AG09309 (cell line): ENCODE results near the gene UCK1.

Experiments used
- DNase-seq: peaks from one replicate; pipeline ENCODE4 v3.0.0-alpha.2; 2010; ENCODE audit warnings: low read depth
- H3K4me3 ChIP-seq: 2 replicates; pipeline ENCODE4 v1.5.1; 2011; ENCODE audit warnings: mild to moderate bottlenecking, low read depth, low read length, moderate library complexity; ENCODE audit not compliant: control insufficient read depth
- CTCF ChIP-seq: IDR thresholded peaks from 2 replicates; pipeline ENCODE4 v1.5.1; 2011; ENCODE audit warnings: mild to moderate bottlenecking, low read depth, low read length, inconsistent platforms; ENCODE audit not compliant: insufficient read depth, control insufficient read depth; ENCODE audit errors: missing control alignments

The UCK1 gene

GRCh38 chr9:131477367-131477766 lies 53.7 kb downstream of the UCK1 start:
- H3K4me3 ChIP-seq: no peak overlapping the region
- TF ChIP-seq CTCF: no peak
- no peak for DNase-seq

GRCh38 chr9:131476777-131477345 lies 54.2 kb downstream of the UCK1 start:
- TF ChIP-seq CTCF: no peak
- DNase-seq: no peak
- no peak overlapping the region for H3K4me3 ChIP-seq

GRCh38 chr9:131475956-131476776 lies 54.9 kb downstream of the UCK1 start:
- TF ChIP-seq CTCF: peak; percentile 53
- no peak for DNase-seq
- no peak overlapping the region for H3K4me3 ChIP-seq

GRCh38 chr9:131475111-131475955 lies 55.7 kb downstream of the UCK1 start:
- no peak for DNase-seq
- TF ChIP-seq CTCF: no peak
- H3K4me3 ChIP-seq: no peak overlapping the region

- TF ChIP-seq CTCF: no peak
- no peak overlapping the region for H3K4me3 ChIP-seq
Measured at GRCh38 chr9:131474711-131475110, 56.4 kb downstream of the UCK1 start.

GRCh38 chr9:131473891-131474290 lies 57.2 kb downstream of the UCK1 start:
- no peak for TF ChIP-seq CTCF
- DNase-seq: no peak
- no peak overlapping the region for H3K4me3 ChIP-seq

More at GRCh38 chr9:131474711-131475110, 56.4 kb downstream of the UCK1 start:
- no peak for DNase-seq
